GM12878 (cell line): ENCODE data around the gene KCNIP3. TPM values are rescaled to one million over a fixed set of nuclear protein-coding genes. Genes with fewer than 3 reads are reported as not detected.

Experiments
- ATAC-seq: fragments of 200-7000 bp; cut with Tn5 transposase; 3 replicates; pipeline ENCODE4 v1.9.1; 2020; ENCODE audit warnings: mild to moderate bottlenecking, moderate library complexity
- BruUV-seq: library from RNA; stranded (reverse); fragments of 400-500 nt; replicated peaks from 2 replicates; lab custom pipeline; 2021; lab: Mats Ljungman, UMichigan
- CTCF ChIA-PET: fragments of 300-600 bp; sonication (Branson Sonifier 250); formaldehyde crosslinking; extraction: SDS; loops from one replicate; lab custom pipeline; 2021; ENCODE audit warnings: inconsistent platforms; lab: Yijun Ruan, JAX
- POLR2A ChIA-PET: fragments of 350-600 bp; formaldehyde crosslinking; extraction: SDS; loops from one replicate; lab custom pipeline; 2021; ENCODE audit warnings: inconsistent platforms; lab: Charles Lee
- RAD21 ChIA-PET: fragments of 300-600 bp; sonication (Branson Sonifier 250); formaldehyde crosslinking; loops from one replicate; lab custom pipeline; 2023; ENCODE audit warnings: antibody characterized with exemption; ENCODE audit not compliant: unreplicated experiment; lab: Charles Lee
- SMC1A ChIA-PET: fragments of 300-600 bp; sonication (Branson Sonifier 250); formaldehyde crosslinking; loops from one replicate; lab custom pipeline; 2023; ENCODE audit not compliant: unreplicated experiment, uncharacterized antibody; lab: Charles Lee
- DNase-seq: peaks from one replicate; pipeline ENCODE4 v3.0.0-alpha.2; 2011; ENCODE audit warnings: low read depth, low spot score
- FAIRE-seq: peaks from 3 replicates; lab custom pipeline; 2011; peaks lifted over from hg19 to GRCh38; lab: Jason Lieb, UNC
- H2AFZ ChIP-seq: 2 replicates; pipeline ENCODE4 v1.6.0; 2011; ENCODE audit warnings: low read depth, low read length, control low read depth; ENCODE audit not compliant: control insufficient read depth
- H3K27ac ChIP-seq: 2 replicates; pipeline ENCODE4 v1.5.1; 2011; ENCODE audit warnings: control low read depth; ENCODE audit not compliant: control insufficient read depth, insufficient read depth
- H3K27me3 ChIP-seq, 2 experiments: replicated peaks in 1 of 2; 2 replicates each; pipeline versions ENCODE4 v1.6.0 to v1.6.1; 2011; ENCODE audit warnings: low read length in 1 of 2; ENCODE audit not compliant: control insufficient read depth in 2 of 2, insufficient read depth in 2 of 2
- H3K36me3 ChIP-seq, 2 experiments: 2 replicates each; pipeline ENCODE4 v1.5.1; 2011; ENCODE audit warnings: low read length in 1 of 2; ENCODE audit not compliant: control insufficient read depth in 2 of 2, insufficient read depth in 2 of 2
- H3K4me1 ChIP-seq: 2 replicates; pipeline ENCODE4 v1.6.1; 2011; ENCODE audit warnings: mild to moderate bottlenecking, low read length, moderate library complexity, mixed read lengths; ENCODE audit not compliant: control insufficient read depth, insufficient read depth
- H3K4me2 ChIP-seq: 2 replicates; pipeline ENCODE4 v1.6.0; 2011; ENCODE audit warnings: control low read depth; ENCODE audit not compliant: control insufficient read depth, insufficient read depth
- H3K4me3 ChIP-seq: fragments of 200-600 bp; sonication (generic); 2 replicates; pipeline ENCODE4 v1.5.1; 2016
- H3K79me2 ChIP-seq: 2 replicates; pipeline ENCODE4 v1.6.0; 2011; ENCODE audit warnings: low read length; ENCODE audit not compliant: control insufficient read depth, insufficient read depth
- H3K9ac ChIP-seq: 2 replicates; pipeline ENCODE4 v1.8.0; 2011; ENCODE audit warnings: low read length, control low read depth, mixed read lengths; ENCODE audit not compliant: control insufficient read depth, insufficient read depth
- H3K9me3 ChIP-seq: replicated peaks from 3 replicates; pipeline ENCODE4 v1.5.1; 2011; ENCODE audit warnings: mild to moderate bottlenecking, low read length; ENCODE audit not compliant: control insufficient read depth, insufficient read depth
- H4K20me1 ChIP-seq: 2 replicates; pipeline ENCODE4 v1.6.0; 2011; ENCODE audit not compliant: control insufficient read depth, insufficient read depth
- DPF2 ChIP-seq: fragments of 450-650 bp; IDR thresholded peaks from 2 replicates; pipeline ENCODE4 v1.6.1; 2017; ENCODE audit warnings: mild to moderate bottlenecking
- IKZF1 ChIP-seq: fragments of 450-650 bp; conservative IDR thresholded peaks from 2 replicates; pipeline ENCODE4 v1.6.1; 2017; ENCODE audit warnings: antibody characterized with exemption, mild to moderate bottlenecking
- RAD21 ChIP-seq: IDR thresholded peaks from 2 replicates; pipeline ENCODE4 v1.6.1; 2011; ENCODE audit warnings: mild to moderate bottlenecking, low read depth, low read length, moderate library complexity; ENCODE audit not compliant: insufficient read depth
- WGBS: methylation state at CpG from one replicate; pipeline ENCODE4 v1.1.6; 2016; ENCODE audit warnings: low lambda C conversion rate; ENCODE audit not compliant: insufficient replicate concordance, insufficient coverage; ENCODE audit errors: missing lambda C conversion rate; 5-methylcytosine and 5-hydroxymethylcytosine counted together
- in situ Hi-C: fragments of 300-500 bp; cut with MboI; formaldehyde crosslinking; loops from 9 replicates; pipeline ENCODE4 v1.14.3; 2018; ENCODE audit warnings: mixed read lengths
- intact Hi-C: fragments of 100-400 bp; cut with micrococcal nuclease; formaldehyde crosslinking; loops from one replicate; pipeline ENCODE4 v1.14.2; 2022; ENCODE audit not compliant: unreplicated experiment
- polyA plus RNA-seq, 11 experiments: library from polyadenylated mRNA; depleted of rRNA in 4 of 11; unstranded in 6 of 11; stranded (reverse) in 5 of 11; fragments of >200 nt; fragmentation: Nextera tagmentation in 4 of 11; fragmentation: Illumina TruSeq in 1 of 11; extraction: Ambion mirVana in 4 of 11; extraction: Trizol in 1 of 11; gene quantifications; 1 replicate in 1 of 11; 2 replicates in 10 of 11; pipeline versions ENCODE4 v1.2.1 to v1.2.3, GENCODE V29; 2011 to 2016; ENCODE audit warnings: inconsistent platforms in 2 of 11, missing spikeins in 2 of 11, low read depth in 1 of 11
- total RNA-seq, 4 experiments: library from RNA; depleted of rRNA in 3 of 4; stranded (reverse); fragments of >200 nt in 3 of 4; fragmentation: Illumina TruSeq in 1 of 4; extraction: Trizol in 1 of 4; gene quantifications; 2 replicates each; pipeline versions ENCODE4 v1.2.1 to v1.2.3, GENCODE V29; 2013 to 2021
- TF ChIP-seq, protein P1 (sequence below), 3 experiments: IDR thresholded peaks in 2 of 3; conservative IDR thresholded peaks in 1 of 3; 2 replicates each; pipeline ENCODE4 v1.5.1; 2011; ENCODE audit warnings: low read depth in 3 of 3, low read length in 3 of 3, mild to moderate bottlenecking in 3 of 3, control low read depth in 2 of 3, moderate library complexity in 2 of 3, inconsistent platforms in 1 of 3, mixed read lengths in 1 of 3; ENCODE audit not compliant: control insufficient read depth in 2 of 3, insufficient read depth in 1 of 3; ENCODE audit errors: extremely low read depth in 1 of 3

KCNIP3 gene
- total and polyA plus RNA-seq, 10 of the 15 experiments (the other 5 are each of a cell fraction or from before 2014, with no cell fraction given) = not detected

DNA sequence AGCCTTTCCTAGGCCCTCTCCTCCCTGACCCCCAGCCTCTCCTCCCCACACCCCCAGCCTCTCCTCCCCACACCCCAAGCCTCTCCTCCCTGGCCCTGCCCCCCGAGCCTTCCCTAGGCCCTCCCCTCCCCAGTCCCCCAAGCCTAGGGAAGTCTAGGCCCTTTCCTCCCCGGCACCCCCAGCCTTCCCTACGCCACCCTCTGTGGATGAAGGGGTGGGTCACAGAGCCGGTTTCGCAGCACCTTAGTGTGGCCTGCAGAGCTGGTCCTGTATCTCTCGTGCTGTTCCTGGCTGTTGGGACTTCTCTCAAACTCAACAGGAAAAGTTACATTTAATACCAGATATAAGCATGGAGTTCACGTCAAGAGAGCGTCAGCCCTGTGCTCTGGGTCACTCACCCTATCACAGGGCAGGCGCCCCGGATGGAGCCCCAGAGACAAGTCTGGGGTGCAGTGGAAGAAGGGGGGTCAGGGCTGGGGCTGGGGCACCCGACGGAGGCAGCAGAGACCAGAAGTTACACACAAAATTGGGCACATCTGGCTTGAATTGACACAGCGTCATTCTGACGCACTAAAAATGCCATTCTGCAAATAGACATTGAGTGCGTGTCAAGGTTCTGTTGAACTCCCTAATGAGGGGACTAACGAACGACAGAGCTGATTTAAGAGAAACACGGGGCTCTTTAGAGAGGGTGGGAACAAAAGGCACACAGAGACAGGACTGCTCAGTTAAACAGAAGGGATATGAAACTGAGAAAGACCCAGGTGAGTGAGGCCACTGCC, 24.0 kb downstream of the KCNIP3 start (continued):
- no peak for TF ChIP-seq IKZF1

DNA sequence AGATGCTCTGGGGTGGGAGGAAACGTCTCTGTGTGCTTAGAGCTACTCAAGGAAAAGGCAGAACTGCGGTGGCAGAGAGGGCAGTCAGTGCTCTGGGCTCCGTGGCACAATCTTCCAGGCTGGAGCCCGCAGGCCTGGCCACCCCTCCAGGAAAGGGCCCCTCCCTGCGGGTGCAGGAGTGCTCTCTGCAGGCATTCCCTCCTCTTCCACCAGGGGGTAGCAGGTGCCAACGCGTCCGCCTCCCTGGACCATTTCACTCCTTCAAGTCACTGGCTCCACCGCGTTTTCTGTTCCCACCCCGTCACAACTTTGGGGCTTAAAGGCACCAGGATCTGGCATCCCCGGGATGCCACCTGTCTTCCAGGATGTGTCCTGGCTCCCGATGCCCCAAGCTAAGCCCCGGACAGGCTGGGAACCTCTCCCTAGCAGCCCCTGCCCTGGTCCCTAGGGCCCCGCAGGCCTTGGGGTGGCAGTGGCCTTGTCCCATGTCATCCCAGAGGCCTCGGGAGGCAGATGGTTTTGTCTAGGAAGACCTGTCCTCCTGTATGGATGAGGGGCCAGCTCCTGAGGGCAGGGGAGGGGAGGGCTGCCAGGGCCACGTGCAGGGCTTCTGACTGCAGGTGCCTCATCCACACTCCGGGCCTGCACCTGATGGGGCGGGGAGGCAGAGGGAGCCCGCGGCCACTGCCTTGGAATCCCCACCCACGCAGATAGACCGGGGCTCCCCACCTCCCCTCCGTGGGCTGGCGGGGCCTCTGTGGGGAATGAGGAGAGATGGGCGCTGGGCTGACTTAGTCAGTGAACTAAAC, 26.4 kb downstream of the KCNIP3 start:
- no peaks in the 10 kb centered on the region for H4K20me1 ChIP-seq
- H3K9ac ChIP-seq = no peak overlapping the region
- in situ Hi-C loops = no loop called here
- no peak overlapping the region for H3K27ac ChIP-seq
- ChIA-PET POLR2A (no interaction called here), SMC1A (no interaction called here), CTCF (no interaction called here), RAD21 (no interaction called here)
- no peaks in the 10 kb centered on the region for H3K4me1 ChIP-seq
- BruUV-seq = no TSS peak
- no peak overlapping the region for H3K4me2 ChIP-seq
- WGBS = 45% methylated on average over 22 of the region's 26 CpGs
- intact Hi-C loops = no loop called here
- no peaks in the 10 kb centered on the region for H3K9me3 ChIP-seq
- no peaks in the 10 kb centered on the region for H3K36me3 ChIP-seq
- H3K79me2 ChIP-seq = no peaks in the 10 kb centered on the region
- ATAC-seq (peak; percentile 81), FAIRE-seq (no peak), DNase-seq (no peak)
- H3K27me3 ChIP-seq = no peaks in the 10 kb centered on the region
- no peak overlapping the region for H2AFZ ChIP-seq
- TF ChIP-seq, protein P1, sequence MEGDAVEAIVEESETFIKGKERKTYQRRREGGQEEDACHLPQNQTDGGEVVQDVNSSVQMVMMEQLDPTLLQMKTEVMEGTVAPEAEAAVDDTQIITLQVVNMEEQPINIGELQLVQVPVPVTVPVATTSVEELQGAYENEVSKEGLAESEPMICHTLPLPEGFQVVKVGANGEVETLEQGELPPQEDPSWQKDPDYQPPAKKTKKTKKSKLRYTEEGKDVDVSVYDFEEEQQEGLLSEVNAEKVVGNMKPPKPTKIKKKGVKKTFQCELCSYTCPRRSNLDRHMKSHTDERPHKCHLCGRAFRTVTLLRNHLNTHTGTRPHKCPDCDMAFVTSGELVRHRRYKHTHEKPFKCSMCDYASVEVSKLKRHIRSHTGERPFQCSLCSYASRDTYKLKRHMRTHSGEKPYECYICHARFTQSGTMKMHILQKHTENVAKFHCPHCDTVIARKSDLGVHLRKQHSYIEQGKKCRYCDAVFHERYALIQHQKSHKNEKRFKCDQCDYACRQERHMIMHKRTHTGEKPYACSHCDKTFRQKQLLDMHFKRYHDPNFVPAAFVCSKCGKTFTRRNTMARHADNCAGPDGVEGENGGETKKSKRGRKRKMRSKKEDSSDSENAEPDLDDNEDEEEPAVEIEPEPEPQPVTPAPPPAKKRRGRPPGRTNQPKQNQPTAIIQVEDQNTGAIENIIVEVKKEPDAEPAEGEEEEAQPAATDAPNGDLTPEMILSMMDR (IDR thresholded peaks at IDR 0.05 in 2 of 3, conservative IDR thresholded peaks at IDR 0.05 in 1 of 3; ENCODE audit: control insufficient read depth in 2 of 3, extremely low read depth in 1 of 3, insufficient read depth in 1 of 3, low read depth in 3 of 3, low read length in 3 of 3) = peak; percentile 29 to 50 (median 43)
- TF ChIP-seq RAD21 (0 out of 2 replicates have a peak, but pooled peaks have one; percentile 23), DPF2 (no peak)
- H3K4me3 ChIP-seq = no peak overlapping the region
